ENCODE results near the gene TWIST2.

GRCh38 chr2:238892796-238893195 is 44.9 kb downstream of the TWIST2 start:
- TF ChIP-seq EZH2 (IDR thresholded peaks at IDR 0.05) (no peak), FOXP2 (optimal IDR thresholded peaks at IDR 0.05; ENCODE audit: control extremely low read depth, extremely low read length, insufficient read depth) (no peak)
